GM12873 (cell line): ENCODE measurements around the gene PCDHGC5.

Experiments used
- CTCF ChIP-seq: IDR thresholded peaks from 2 replicates; pipeline ENCODE4 v1.5.1; 2012; ENCODE audit warnings: low read depth, mild to moderate bottlenecking, moderate library complexity, low read length, control low read depth; ENCODE audit not compliant: insufficient read depth; ENCODE audit errors: missing control alignments

The PCDHGC5 gene

DNA sequence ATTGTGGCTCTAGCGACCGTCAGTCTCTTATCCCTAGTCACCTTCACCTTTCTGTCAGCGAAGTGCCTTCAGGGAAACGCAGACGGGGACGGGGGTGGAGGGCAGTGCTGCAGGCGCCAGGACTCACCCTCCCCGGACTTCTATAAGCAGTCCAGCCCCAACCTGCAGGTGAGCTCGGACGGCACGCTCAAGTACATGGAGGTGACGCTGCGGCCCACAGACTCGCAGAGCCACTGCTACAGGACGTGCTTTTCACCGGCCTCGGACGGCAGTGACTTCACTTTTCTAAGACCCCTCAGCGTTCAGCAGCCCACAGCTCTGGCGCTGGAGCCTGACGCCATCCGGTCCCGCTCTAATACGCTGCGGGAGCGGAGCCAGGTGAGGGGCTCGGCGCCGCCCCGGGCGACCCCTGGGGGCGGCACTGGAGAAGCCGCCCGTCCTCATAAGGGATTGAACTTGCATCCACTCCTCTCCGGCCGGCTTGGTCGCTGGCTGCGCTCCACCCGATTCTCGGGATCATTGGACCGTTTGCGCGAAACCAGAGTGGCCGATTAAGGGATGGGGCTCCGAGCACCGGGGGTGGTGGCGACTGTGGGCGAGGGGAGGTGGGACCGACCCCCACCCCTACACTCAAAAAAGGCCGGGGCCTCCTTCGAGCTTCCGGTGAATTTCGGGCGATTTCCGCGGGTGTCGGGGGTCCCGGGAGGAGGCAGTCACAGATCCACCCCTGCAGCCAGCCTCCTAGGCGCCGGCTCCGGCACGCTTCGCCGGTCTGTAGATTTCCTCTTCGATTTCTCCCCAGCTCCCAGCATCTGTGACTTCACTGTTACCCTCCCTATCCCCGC lies 2.7 kb downstream of the PCDHGC5 start:
- no peak for TF ChIP-seq CTCF

DNA sequence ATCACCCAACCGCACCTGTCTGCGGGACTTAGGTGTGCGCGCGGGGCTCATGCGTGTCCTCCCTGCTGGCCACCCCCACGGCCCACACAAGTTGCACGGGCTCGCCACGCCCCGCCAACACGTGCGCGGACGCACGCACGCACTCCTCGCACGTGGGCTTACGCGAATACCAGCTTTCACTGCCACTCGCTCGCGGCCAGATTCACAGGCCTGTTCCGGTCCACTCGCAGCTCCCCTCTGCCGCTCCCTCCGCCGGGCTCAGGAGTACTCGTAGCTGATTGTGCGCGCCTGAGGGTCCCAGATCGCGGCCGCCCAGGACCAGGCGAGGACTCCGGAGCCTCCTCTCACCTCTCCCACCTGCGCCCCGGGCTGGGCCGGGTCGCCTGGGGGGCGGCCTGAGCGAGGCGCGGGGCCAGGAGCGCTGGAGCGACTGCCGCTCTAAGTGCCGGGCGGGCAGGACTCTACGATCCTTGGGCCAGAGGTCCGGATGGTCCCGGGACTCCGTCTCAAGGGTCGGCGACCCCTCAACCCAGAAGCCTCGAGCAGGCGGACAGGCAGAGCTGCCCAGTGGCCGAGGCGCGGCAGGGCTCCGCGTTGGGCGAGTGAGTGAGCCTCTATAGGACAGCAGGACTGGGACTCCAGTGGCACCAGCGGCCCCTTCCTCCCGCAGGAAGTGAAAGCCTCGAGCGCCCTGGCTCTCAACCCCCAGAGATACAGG lies 3.4 kb downstream of the PCDHGC5 start:
- TF ChIP-seq CTCF = no peak

DNA sequence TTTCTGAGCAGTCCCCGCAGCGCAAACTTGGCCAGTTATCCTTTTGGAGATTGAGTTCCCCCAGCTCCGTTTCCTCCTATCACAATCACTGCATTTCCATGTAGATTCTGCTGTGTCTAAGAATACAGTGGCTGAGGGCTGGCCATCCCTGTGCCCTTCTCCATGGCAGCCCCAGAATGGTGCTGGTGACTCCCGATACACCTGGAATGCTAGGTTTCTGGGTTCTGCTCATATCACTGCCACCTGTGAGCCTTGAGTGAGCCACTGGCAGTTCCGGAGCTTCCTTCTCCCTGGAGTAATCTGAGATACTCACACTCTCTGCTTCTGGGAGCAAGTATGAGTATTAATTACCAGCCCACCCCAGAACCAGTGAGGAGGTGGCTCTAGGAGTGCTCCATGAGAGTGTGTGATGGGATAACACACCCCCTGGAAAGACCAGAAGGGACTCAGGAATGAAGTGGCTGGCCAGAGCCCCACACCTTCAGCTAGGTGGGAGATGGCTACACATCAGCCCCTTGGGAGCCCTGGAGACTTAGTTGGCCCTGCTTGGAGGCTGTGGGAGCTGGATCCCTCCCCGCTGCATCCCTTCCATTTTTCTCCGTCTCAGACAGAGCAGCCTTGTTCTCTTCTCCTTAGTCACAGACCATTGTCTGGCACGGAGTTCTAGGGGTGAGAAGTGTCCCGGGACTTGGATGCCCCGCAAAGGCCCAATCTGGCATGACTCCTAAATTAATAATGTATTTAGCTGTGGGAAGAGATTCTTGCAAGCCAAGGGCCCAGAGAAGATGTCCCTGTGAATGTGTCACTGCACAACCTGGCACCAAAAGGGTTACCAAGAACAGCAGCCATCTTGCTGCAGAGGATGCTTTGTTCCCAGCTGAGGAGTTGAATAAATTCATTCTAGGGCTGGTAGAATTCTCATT lies 4.9 kb downstream of the PCDHGC5 start:
- no peak for TF ChIP-seq CTCF

GRCh38 chr5:141494761-141495452 lies 6.0 kb downstream of the PCDHGC5 start:
- TF ChIP-seq CTCF = no peak

GRCh38 chr5:141495453-141495811 lies 6.6 kb downstream of the PCDHGC5 start:
- TF ChIP-seq CTCF = no peak

GRCh38 chr5:141496038-141496437 lies 7.2 kb downstream of the PCDHGC5 start:
- no peak for TF ChIP-seq CTCF

GRCh38 chr5:141501761-141502160 lies 12.9 kb downstream of the PCDHGC5 start:
- TF ChIP-seq CTCF = no peak
